GM18505 (cell line): ENCODE data around the gene RNF141.

Source experiments
- ATAC-seq: cut with Tn5 transposase; IDR thresholded peaks from one replicate; pipeline ENCODE4 v1.9.1; 2021; ENCODE audit not compliant: unreplicated experiment
- POLR2A ChIP-seq: IDR thresholded peaks from 4 replicates; pipeline ENCODE4 v1.6.1; 2011; ENCODE audit warnings: borderline replicate concordance; ENCODE audit not compliant: insufficient read depth, insufficient read length; ENCODE audit errors: extremely low read depth

The RNF141 gene

GRCh38 chr11:10572533-10572932 is 31.5 kb upstream of the RNF141 start:
- TF ChIP-seq POLR2A = no peak
- ATAC-seq = no peak

- no peak for TF ChIP-seq POLR2A
- no peak for ATAC-seq
Measured at GRCh38 chr11:10568486-10568941, 27.5 kb upstream of the RNF141 start, which contains the start of gene LYVE1. LYVE1 (minus strand) TSS chr11:10568665; CDS start chr11:10568532, 133 bp downstream.

GRCh38 chr11:10567446-10567845 is 26.5 kb upstream of the RNF141 start:
- no peak for TF ChIP-seq POLR2A

GRCh38 chr11:10566257-10566957 is 25.4 kb upstream of the RNF141 start:
- no peak for TF ChIP-seq POLR2A

More at GRCh38 chr11:10567446-10567845, 26.5 kb upstream of the RNF141 start:
- no peak for ATAC-seq

GRCh38 chr11:10565493-10565892 is 24.5 kb upstream of the RNF141 start:
- ATAC-seq = no peak
- no peak for TF ChIP-seq POLR2A

More at GRCh38 chr11:10566257-10566957, 25.4 kb upstream of the RNF141 start:
- no peak for ATAC-seq

- TF ChIP-seq POLR2A = no peak
- ATAC-seq = no peak
Measured at GRCh38 chr11:10564696-10565318, 23.8 kb upstream of the RNF141 start.

GRCh38 chr11:10564030-10564429 is 23.0 kb upstream of the RNF141 start:
- TF ChIP-seq POLR2A = no peak
- no peak for ATAC-seq

- TF ChIP-seq POLR2A = no peak
- ATAC-seq = no peak
Measured at GRCh38 chr11:10561947-10562346, 21.0 kb upstream of the RNF141 start.

GRCh38 chr11:10561043-10561818 is 20.2 kb upstream of the RNF141 start:
- no peak for TF ChIP-seq POLR2A
- no peak for ATAC-seq

- ATAC-seq = no peak
- no peak for TF ChIP-seq POLR2A
Measured at GRCh38 chr11:10558288-10558687, 17.3 kb upstream of the RNF141 start.

GRCh38 chr11:10556590-10556989 is 15.6 kb upstream of the RNF141 start:
- TF ChIP-seq POLR2A = no peak
- no peak for ATAC-seq

- no peak for TF ChIP-seq POLR2A
- ATAC-seq = no peak
Measured at GRCh38 chr11:10551845-10552352, 10.9 kb upstream of the RNF141 start.

- no peak for ATAC-seq
- TF ChIP-seq POLR2A = no peak
Measured at GRCh38 chr11:10551290-10551592, 10.3 kb upstream of the RNF141 start.

- ATAC-seq = no peak
- TF ChIP-seq POLR2A = no peak
Measured at GRCh38 chr11:10550503-10551289, 9.7 kb upstream of the RNF141 start.
